ENCODE data around the gene PHKB. TPM values are rescaled to one million over a fixed set of nuclear protein-coding genes. Genes with fewer than 3 reads are reported as not detected.

PHKB gene
- total and polyA plus RNA-seq, 2 donors (not counting 3 experiments of a cell fraction or from before 2014, with no cell fraction given): 30.1 to 61.0 TPM

DNA sequence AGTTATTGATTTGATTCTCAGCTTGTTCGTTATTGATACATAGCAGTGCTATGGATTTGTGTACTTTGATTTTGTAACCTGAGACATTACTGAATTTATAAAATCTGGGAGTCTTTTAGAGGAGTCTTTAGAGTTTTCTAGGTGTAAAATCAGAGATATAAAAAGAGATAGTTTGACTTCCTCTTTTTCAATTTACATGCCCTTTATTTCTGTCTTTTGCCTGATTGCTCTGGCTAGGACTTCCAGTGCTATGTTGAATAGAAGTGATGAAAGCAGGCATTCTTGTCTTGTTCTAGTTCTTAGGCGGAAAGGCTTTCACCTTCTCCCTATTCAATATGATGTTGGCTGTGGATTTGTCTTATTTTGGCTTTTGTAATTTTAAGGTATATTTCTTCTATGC lies 106.2 kb downstream of the PHKB start:
- ChIA-PET CTCF (no interaction called here), POLR2A (no interaction called here)

More for the DNA sequence above, 106.2 kb downstream of the PHKB start:
- BruUV-seq (replicated peaks): no TSS peak
- no peaks in the 10 kb centered on the region for H3K9me3 ChIP-seq (replicated peaks; ENCODE audit: control insufficient read depth, insufficient read depth, low read length)
- no peaks in the 10 kb centered on the region for H3K36me3 ChIP-seq (ENCODE audit: control insufficient read depth in 2 of 2, extremely low read depth in 1 of 2, insufficient read depth in 2 of 2, low read length in 2 of 2)
- DNase-seq (ENCODE audit: low read depth, low spot score) (no peak), FAIRE-seq (no peak)
- H3K9ac ChIP-seq (replicated peaks; ENCODE audit: extremely low read depth, insufficient read depth, low read length): no peak overlapping the region
- no peak overlapping the region for H3K27ac ChIP-seq (ENCODE audit: insufficient read depth, low read depth, low read length)
- TF ChIP-seq, protein P1, sequence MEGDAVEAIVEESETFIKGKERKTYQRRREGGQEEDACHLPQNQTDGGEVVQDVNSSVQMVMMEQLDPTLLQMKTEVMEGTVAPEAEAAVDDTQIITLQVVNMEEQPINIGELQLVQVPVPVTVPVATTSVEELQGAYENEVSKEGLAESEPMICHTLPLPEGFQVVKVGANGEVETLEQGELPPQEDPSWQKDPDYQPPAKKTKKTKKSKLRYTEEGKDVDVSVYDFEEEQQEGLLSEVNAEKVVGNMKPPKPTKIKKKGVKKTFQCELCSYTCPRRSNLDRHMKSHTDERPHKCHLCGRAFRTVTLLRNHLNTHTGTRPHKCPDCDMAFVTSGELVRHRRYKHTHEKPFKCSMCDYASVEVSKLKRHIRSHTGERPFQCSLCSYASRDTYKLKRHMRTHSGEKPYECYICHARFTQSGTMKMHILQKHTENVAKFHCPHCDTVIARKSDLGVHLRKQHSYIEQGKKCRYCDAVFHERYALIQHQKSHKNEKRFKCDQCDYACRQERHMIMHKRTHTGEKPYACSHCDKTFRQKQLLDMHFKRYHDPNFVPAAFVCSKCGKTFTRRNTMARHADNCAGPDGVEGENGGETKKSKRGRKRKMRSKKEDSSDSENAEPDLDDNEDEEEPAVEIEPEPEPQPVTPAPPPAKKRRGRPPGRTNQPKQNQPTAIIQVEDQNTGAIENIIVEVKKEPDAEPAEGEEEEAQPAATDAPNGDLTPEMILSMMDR (IDR thresholded peaks at IDR 0.05; ENCODE audit: extremely low read depth in 1 of 2, insufficient read depth in 1 of 2, low read depth in 1 of 2, low read length in 2 of 2): no peak
- TF ChIP-seq POLR2A (IDR thresholded peaks at IDR 0.05; ENCODE audit: low read depth, low read length) (no peak), MYC (IDR thresholded peaks at IDR 0.05; ENCODE audit: low read depth, low read length) (no peak), POLR2AphosphoS5 (IDR thresholded peaks at IDR 0.05; ENCODE audit: insufficient read depth, low read depth, low read length) (no peak), GATA2 (IDR thresholded peaks at IDR 0.05; ENCODE audit: insufficient read depth, insufficient read length, low read depth, low read length) (no peak), JUN (IDR thresholded peaks at IDR 0.05; ENCODE audit: borderline replicate concordance, insufficient read depth, insufficient read length, low read depth) (no peak), EZH2 (IDR thresholded peaks at IDR 0.05; ENCODE audit: borderline replicate concordance, low read depth, low read length, severe bottlenecking) (no peak), FOS (IDR thresholded peaks at IDR 0.05; ENCODE audit: borderline replicate concordance, insufficient read depth, low read length) (no peak)
- TF ChIP-seq, protein P2, sequence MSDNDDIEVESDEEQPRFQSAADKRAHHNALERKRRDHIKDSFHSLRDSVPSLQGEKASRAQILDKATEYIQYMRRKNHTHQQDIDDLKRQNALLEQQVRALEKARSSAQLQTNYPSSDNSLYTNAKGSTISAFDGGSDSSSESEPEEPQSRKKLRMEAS (IDR thresholded peaks at IDR 0.05; ENCODE audit: insufficient read depth, insufficient read length): no peak
- H2AFZ ChIP-seq (ENCODE audit: low read depth, low read length): no peak overlapping the region
- H4K20me1 ChIP-seq (replicated peaks; ENCODE audit: control insufficient read depth, extremely low read depth, insufficient read depth, low read length): peaks cover 5% of the 10 kb centered on the region
- no peak overlapping the region for H3K4me2 ChIP-seq (ENCODE audit: insufficient read depth, low read length)
- no peaks in the 10 kb centered on the region for H3K9me1 ChIP-seq (replicated peaks; ENCODE audit: control insufficient read depth, extremely low read depth, insufficient read depth, low read length)
- H3K4me3 ChIP-seq (replicated peaks in 1 of 3; ENCODE audit: insufficient read depth in 1 of 3, low read depth in 1 of 3, low read length in 3 of 3): no peak overlapping the region
- intact Hi-C loops (cut with micrococcal nuclease) (no loop called here), dilution Hi-C loops (cut with MboI; ENCODE audit: extremely low pct_ligation_motif_present, low sequenced_read_pairs) (no loop called here)
- H3K4me1 ChIP-seq (ENCODE audit: control insufficient read depth, extremely low read depth, insufficient read depth, low read length): peaks cover 10% of the 10 kb centered on the region
- no peaks in the 10 kb centered on the region for H3K27me3 ChIP-seq (ENCODE audit: control insufficient read depth in 2 of 2, insufficient read depth in 2 of 2, low read length in 2 of 2)
- H3K79me2 ChIP-seq (ENCODE audit: control insufficient read depth, insufficient read depth, low read length): peaks cover 2% of the 10 kb centered on the region

All from endothelial cell of umbilical vein (primary cell).